Measurements from ENCODE around the gene MYO5A. TPM values are rescaled to one million over a fixed set of nuclear protein-coding genes. Genes with fewer than 3 reads are reported as not detected.

Gene MYO5A
- total and polyA plus RNA-seq, 10 of the 15 experiments (the other 5 are each of a cell fraction or from before 2014, with no cell fraction given) = 4.2 to 42.9 (median 31.1) TPM

- TF ChIP-seq FOXM1 (IDR thresholded peaks at IDR 0.05; ENCODE audit: low read depth, low read length) (0 out of 2 replicates have a peak, but pooled peaks have one; percentile 49), POLR2AphosphoS5 (IDR thresholded peaks at IDR 0.05; ENCODE audit: low read length) (peak; percentile 28; the same call in 1 of the 2 replicates), MTA2 (IDR thresholded peaks at IDR 0.05; ENCODE audit: low read depth) (no peak), CREB1 (IDR thresholded peaks at IDR 0.05; ENCODE audit: low read depth) (0 out of 2 replicates have a peak, but pooled peaks have one; percentile 5), YBX1 (IDR thresholded peaks at IDR 0.05) (no peak), CREM (IDR thresholded peaks at IDR 0.05; ENCODE audit: low read depth) (no peak), PBX3 (IDR thresholded peaks at IDR 0.05; ENCODE audit: insufficient replicate concordance, low read depth, low read length) (no peak), RUNX3 (IDR thresholded peaks at IDR 0.05; ENCODE audit: low read length) (peak; percentile 8; the same call in 1 of the 2 replicates), ATF2 (IDR thresholded peaks at IDR 0.05; ENCODE audit: low read length) (peak; percentile 61; the same call in 1 of the 2 replicates)
- TF ChIP-seq, protein P1, sequence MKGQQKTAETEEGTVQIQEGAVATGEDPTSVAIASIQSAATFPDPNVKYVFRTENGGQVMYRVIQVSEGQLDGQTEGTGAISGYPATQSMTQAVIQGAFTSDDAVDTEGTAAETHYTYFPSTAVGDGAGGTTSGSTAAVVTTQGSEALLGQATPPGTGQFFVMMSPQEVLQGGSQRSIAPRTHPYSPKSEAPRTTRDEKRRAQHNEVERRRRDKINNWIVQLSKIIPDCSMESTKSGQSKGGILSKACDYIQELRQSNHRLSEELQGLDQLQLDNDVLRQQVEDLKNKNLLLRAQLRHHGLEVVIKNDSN (IDR thresholded peaks at IDR 0.05; ENCODE audit: borderline replicate concordance, extremely low read length, insufficient read depth, low read depth, low read length) = no peak
- TF ChIP-seq, protein P2, sequence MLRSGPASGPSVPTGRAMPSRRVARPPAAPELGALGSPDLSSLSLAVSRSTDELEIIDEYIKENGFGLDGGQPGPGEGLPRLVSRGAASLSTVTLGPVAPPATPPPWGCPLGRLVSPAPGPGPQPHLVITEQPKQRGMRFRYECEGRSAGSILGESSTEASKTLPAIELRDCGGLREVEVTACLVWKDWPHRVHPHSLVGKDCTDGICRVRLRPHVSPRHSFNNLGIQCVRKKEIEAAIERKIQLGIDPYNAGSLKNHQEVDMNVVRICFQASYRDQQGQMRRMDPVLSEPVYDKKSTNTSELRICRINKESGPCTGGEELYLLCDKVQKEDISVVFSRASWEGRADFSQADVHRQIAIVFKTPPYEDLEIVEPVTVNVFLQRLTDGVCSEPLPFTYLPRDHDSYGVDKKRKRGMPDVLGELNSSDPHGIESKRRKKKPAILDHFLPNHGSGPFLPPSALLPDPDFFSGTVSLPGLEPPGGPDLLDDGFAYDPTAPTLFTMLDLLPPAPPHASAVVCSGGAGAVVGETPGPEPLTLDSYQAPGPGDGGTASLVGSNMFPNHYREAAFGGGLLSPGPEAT (IDR thresholded peaks at IDR 0.05; ENCODE audit: low read depth) = no peak
- no peak overlapping the region for H3K9ac ChIP-seq (ENCODE audit: control insufficient read depth, insufficient read depth, low read length)
- peak overlapping the region; percentile 90 for H3K4me2 ChIP-seq (ENCODE audit: control insufficient read depth, insufficient read depth)
- ChIA-PET SMC1A (ENCODE audit: uncharacterized antibody, unreplicated experiment) (interaction anchor here (0.6 to 2.8 kb wide), 12 partner anchors 7 to 327 kb away, joined by 3 to 9 read pairs (median 4); no protein-coding TSS in a partner anchor), CTCF (interaction anchor here (0.6 to 2.3 kb wide), 6 partner anchors 39 to 180 kb away, joined by 3 to 10 read pairs (median 4); partner anchors contain the start of gene ATOSA), RAD21 (ENCODE audit: unreplicated experiment) (interaction anchor here (0.7 to 5.7 kb wide), 5 partner anchors 32 to 333 kb away, joined by 3 to 42 read pairs (median 5); no protein-coding TSS in a partner anchor), POLR2A (interaction anchor here (0.6 to 2.0 kb wide), 6 partner anchors 9 to 456 kb away, joined by 3 to 5 read pairs (median 4); no protein-coding TSS in a partner anchor)
- peak overlapping the region; percentile 85 for H3K27ac ChIP-seq (ENCODE audit: control insufficient read depth, insufficient read depth)
- no TSS peak for BruUV-seq (replicated peaks)
- peak overlapping the region; percentile 53 for H3K4me3 ChIP-seq
- DNase-seq (ENCODE audit: low read depth, low spot score) = no peak
- H3K4me1 ChIP-seq (ENCODE audit: control insufficient read depth, insufficient read depth, low read length) = peaks cover 26% of the 10 kb centered on the region
- no peak for FAIRE-seq
- no peak overlapping the region for H2AFZ ChIP-seq (ENCODE audit: control insufficient read depth, low read depth, low read length)
- no peaks in the 10 kb centered on the region for H4K20me1 ChIP-seq (ENCODE audit: control insufficient read depth, insufficient read depth)
- H3K36me3 ChIP-seq (ENCODE audit: control insufficient read depth in 2 of 2, insufficient read depth in 2 of 2, low read length in 1 of 2) = peaks cover 4 to 8% of the 10 kb centered on the region in 2 experiments
- peaks cover 94% of the 10 kb centered on the region for H3K79me2 ChIP-seq (ENCODE audit: control insufficient read depth, insufficient read depth, low read length)
- 0% methylated on average over 2 of the region's 2 CpGs for WGBS (ENCODE audit: insufficient coverage, insufficient replicate concordance, low lambda C conversion rate, missing lambda C conversion rate)
- H3K27me3 ChIP-seq (replicated peaks in 1 of 2; ENCODE audit: control insufficient read depth in 2 of 2, insufficient read depth in 2 of 2, low read length in 1 of 2) = no peaks in the 10 kb centered on the region
- no peaks in the 10 kb centered on the region; the same call in 2 of the 3 replicates for H3K9me3 ChIP-seq (replicated peaks; ENCODE audit: control insufficient read depth, insufficient read depth, low read length)
- peak; percentile 58 for ATAC-seq
- intact Hi-C loops (cut with micrococcal nuclease; ENCODE audit: unreplicated experiment) = no loop called here
- in situ Hi-C loops (cut with MboI) = no loop called here
Observed at GRCh38 chr15:52559575-52559974, 30.9 kb upstream of the MYO5A start.
